ENCODE results near the gene PROM1. TPM values are rescaled to one million over a fixed set of nuclear protein-coding genes. Genes with fewer than 3 reads are reported as not detected.

Gene PROM1
- total RNA-seq, 1 experiment from 2014 or later = 17.7 TPM

DNA sequence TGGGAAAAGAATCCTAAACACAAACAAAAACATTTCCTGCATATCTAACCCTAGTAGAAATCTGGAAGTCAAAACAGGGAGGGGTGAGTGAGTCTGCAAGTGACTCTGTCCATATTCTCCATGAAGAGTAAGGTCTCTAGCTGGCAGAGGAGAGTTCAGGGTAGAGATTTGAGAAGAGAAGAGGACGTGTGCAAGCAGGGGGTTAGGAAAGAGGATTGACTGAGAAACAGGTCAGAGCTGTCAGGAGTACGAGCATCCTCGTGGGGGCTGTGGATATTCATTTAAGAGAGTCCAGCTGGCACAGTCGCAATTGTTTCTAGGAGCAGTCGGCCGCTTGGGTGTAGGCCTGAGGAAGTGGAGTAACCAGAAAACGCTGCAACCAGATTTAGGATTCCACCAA lies 27.9 kb downstream of the PROM1 start (continued):
- TF ChIP-seq, protein P1, sequence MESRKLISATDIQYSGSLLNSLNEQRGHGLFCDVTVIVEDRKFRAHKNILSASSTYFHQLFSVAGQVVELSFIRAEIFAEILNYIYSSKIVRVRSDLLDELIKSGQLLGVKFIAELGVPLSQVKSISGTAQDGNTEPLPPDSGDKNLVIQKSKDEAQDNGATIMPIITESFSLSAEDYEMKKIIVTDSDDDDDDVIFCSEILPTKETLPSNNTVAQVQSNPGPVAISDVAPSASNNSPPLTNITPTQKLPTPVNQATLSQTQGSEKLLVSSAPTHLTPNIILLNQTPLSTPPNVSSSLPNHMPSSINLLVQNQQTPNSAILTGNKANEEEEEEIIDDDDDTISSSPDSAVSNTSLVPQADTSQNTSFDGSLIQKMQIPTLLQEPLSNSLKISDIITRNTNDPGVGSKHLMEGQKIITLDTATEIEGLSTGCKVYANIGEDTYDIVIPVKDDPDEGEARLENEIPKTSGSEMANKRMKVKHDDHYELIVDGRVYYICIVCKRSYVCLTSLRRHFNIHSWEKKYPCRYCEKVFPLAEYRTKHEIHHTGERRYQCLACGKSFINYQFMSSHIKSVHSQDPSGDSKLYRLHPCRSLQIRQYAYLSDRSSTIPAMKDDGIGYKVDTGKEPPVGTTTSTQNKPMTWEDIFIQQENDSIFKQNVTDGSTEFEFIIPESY (IDR thresholded peaks at IDR 0.05; ENCODE audit: extremely low read depth, insufficient replicate concordance, low read length) = no peak
- TF ChIP-seq JUND (IDR thresholded peaks at IDR 0.05) (no peak), POLR2A (IDR thresholded peaks at IDR 0.05; ENCODE audit: borderline replicate concordance, extremely low read depth, insufficient read depth, insufficient read length) (no peak)

GRCh38 chr4:16055471-16055870 lies 28.4 kb downstream of the PROM1 start:
- Histone ChIP-seq H3K27me3 (ENCODE audit: insufficient read depth, low read length) (no peaks in the 10 kb centered on the region), H3K4me2 (ENCODE audit: low read length) (no peak overlapping the region), H4K20me1 (ENCODE audit: insufficient read depth) (no peaks in the 10 kb centered on the region), H3K79me2 (ENCODE audit: insufficient read depth, low read length) (no peaks in the 10 kb centered on the region), H3K9me2 (ENCODE audit: insufficient read depth) (no peaks in the 10 kb centered on the region), H3K9me3 (ENCODE audit: control insufficient read depth in 1 of 2, insufficient read depth in 1 of 2, low read depth in 1 of 2, low read length in 2 of 2) (no peaks in the 10 kb centered on the region), H3K4me1 (ENCODE audit: control insufficient read depth in 1 of 2, insufficient read depth in 2 of 2, low read length in 2 of 2) (no peaks in the 10 kb centered on the region), H3K4me3 (replicated peaks in 1 of 2; ENCODE audit: low read depth in 1 of 2, low read length in 2 of 2) (no peak overlapping the region), H2AFZ (ENCODE audit: low read depth, low read length, poor library complexity, severe bottlenecking) (no peak overlapping the region), H3K9ac (ENCODE audit: low read length) (no peak overlapping the region), H3K27ac (ENCODE audit: low read depth, low read length) (no peak overlapping the region), H3K36me3 (ENCODE audit: control insufficient read depth in 1 of 2, insufficient read depth in 2 of 2, low read length in 2 of 2) (no peaks in the 10 kb centered on the region)
- intact Hi-C loops (cut with micrococcal nuclease) = no loop called here
- ATAC-seq (no peak), DNase-seq (ENCODE audit: low read depth, low spot score) (no peak)
- no TSS peak for BruUV-seq (replicated peaks)
- ChIA-PET CTCF (no interaction called here), POLR2A (no interaction called here), RAD21 (ENCODE audit: low non-redundant PET in 1 of 2, low total read pairs in 2 of 2, uncharacterized antibody in 2 of 2, unreplicated experiment in 2 of 2) (no interaction called here)
- TF ChIP-seq SP1 (IDR thresholded peaks at IDR 0.05; ENCODE audit: low read depth) = no peak
- TF ChIP-seq ZFX (IDR thresholded peaks at IDR 0.05) = no peak
- TF ChIP-seq, protein P2, sequence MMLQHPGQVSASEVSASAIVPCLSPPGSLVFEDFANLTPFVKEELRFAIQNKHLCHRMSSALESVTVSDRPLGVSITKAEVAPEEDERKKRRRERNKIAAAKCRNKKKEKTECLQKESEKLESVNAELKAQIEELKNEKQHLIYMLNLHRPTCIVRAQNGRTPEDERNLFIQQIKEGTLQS (IDR thresholded peaks at IDR 0.05) = no peak
- TF ChIP-seq, protein P3, sequence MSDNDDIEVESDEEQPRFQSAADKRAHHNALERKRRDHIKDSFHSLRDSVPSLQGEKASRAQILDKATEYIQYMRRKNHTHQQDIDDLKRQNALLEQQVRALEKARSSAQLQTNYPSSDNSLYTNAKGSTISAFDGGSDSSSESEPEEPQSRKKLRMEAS (IDR thresholded peaks at IDR 0.05) = no peak
- TF ChIP-seq FOSL1 (IDR thresholded peaks at IDR 0.05; ENCODE audit: low read depth) = no peak
- no peak for TF ChIP-seq TCF7L2 (IDR thresholded peaks at IDR 0.05; ENCODE audit: borderline replicate concordance, extremely low read depth, insufficient read depth, insufficient read length)
- no peak for TF ChIP-seq RAD21 (IDR thresholded peaks at IDR 0.05; ENCODE audit: low read depth)

Measured in HCT116 (cell line).